Activated naive CD8-positive, alpha-beta T cell treated with anti-CD3 and anti-CD28 coated beads for 36 hours (primary cell): ENCODE measurements around the gene PDCL2. TPM values are rescaled to one million over a fixed set of nuclear protein-coding genes. Genes with fewer than 3 reads are reported as not detected.
"Not testable (repeated sequence)": the region's sequence is repeated elsewhere in the genome, so short reads cannot be mapped to it uniquely, and the experiment has no call there.

Source experiments
- DNase-seq: peaks from one replicate; pipeline ENCODE4 v3.0.0; 2021
- H3K27ac Mint-ChIP-seq: one replicate; pipeline ENCODE4 v1.8.0; 2022; ENCODE audit warnings: mild to moderate bottlenecking, moderate library complexity, mixed read lengths
- H3K27me3 Mint-ChIP-seq: one replicate; pipeline ENCODE4 v1.8.0; 2022; ENCODE audit warnings: mild to moderate bottlenecking, mixed read lengths
- H3K36me3 Mint-ChIP-seq: one replicate; pipeline ENCODE4 v1.8.0; 2021; ENCODE audit warnings: mild to moderate bottlenecking, mixed read lengths
- H3K4me1 Mint-ChIP-seq: one replicate; pipeline ENCODE4 v1.8.0; 2021; ENCODE audit warnings: mixed read lengths
- H3K4me3 Mint-ChIP-seq: one replicate; pipeline ENCODE4 v1.8.0; 2022; ENCODE audit warnings: mild to moderate bottlenecking, moderate library complexity, mixed read lengths
- H3K9me3 Mint-ChIP-seq: one replicate; pipeline ENCODE4 v1.8.0; 2022; ENCODE audit warnings: mixed read lengths
- total RNA-seq, 2 experiments: library from RNA; stranded (reverse); gene quantifications; one replicate each; pipeline ENCODE4 v1.2.3, GENCODE V29; 2021

The PDCL2 gene
- total RNA-seq, 2 experiments from 2014 or later, result not detected

GRCh38 chr4:55611358-55612059 is 19.5 kb upstream of the PDCL2 start:
- peaks cover 9% of the 10 kb centered on the region for H3K27me3 Mint-ChIP-seq

GRCh38 chr4:55610381-55610780 is 18.3 kb upstream of the PDCL2 start:
- H3K4me3 Mint-ChIP-seq, result no peak overlapping the region
- peaks cover under 1% of the 10 kb centered on the region for H3K27me3 Mint-ChIP-seq
- no peaks in the 10 kb centered on the region for H3K4me1 Mint-ChIP-seq
- no peaks in the 10 kb centered on the region for H3K9me3 Mint-ChIP-seq
- DNase-seq, result no peak
- H3K36me3 Mint-ChIP-seq, result no peaks in the 10 kb centered on the region
- H3K27ac Mint-ChIP-seq, result no peak overlapping the region

More at GRCh38 chr4:55611358-55612059, 19.5 kb upstream of the PDCL2 start:
- Mint-ChIP-seq H3K27ac (no peak overlapping the region), H3K9me3 (no peaks in the 10 kb centered on the region), H3K4me1 (no peaks in the 10 kb centered on the region), H3K36me3 (no peaks in the 10 kb centered on the region), H3K4me3 (no peak overlapping the region)
- DNase-seq, result no peak

GRCh38 chr4:55609393-55609866 is 17.4 kb upstream of the PDCL2 start:
- DNase-seq, result no peak
- H3K4me3 Mint-ChIP-seq, result no peak overlapping the region
- no peaks in the 10 kb centered on the region for H3K9me3 Mint-ChIP-seq
- peaks cover 8% of the 10 kb centered on the region for H3K27me3 Mint-ChIP-seq
- H3K36me3 Mint-ChIP-seq, result no peaks in the 10 kb centered on the region
- H3K4me1 Mint-ChIP-seq, result no peaks in the 10 kb centered on the region
- no peak overlapping the region for H3K27ac Mint-ChIP-seq

GRCh38 chr4:55608591-55608990 is 16.5 kb upstream of the PDCL2 start:
- Mint-ChIP-seq H3K36me3 (no peaks in the 10 kb centered on the region), H3K27me3 (peaks cover 8% of the 10 kb centered on the region), H3K4me3 (no peak overlapping the region), H3K27ac (no peak overlapping the region), H3K9me3 (no peaks in the 10 kb centered on the region), H3K4me1 (no peaks in the 10 kb centered on the region)
- no peak for DNase-seq

- H3K4me1 Mint-ChIP-seq, result no peaks in the 10 kb centered on the region
- no peak overlapping the region for H3K4me3 Mint-ChIP-seq
- H3K9me3 Mint-ChIP-seq, result no peaks in the 10 kb centered on the region
- H3K27me3 Mint-ChIP-seq, result peaks cover 13% of the 10 kb centered on the region
- H3K27ac Mint-ChIP-seq, result no peak overlapping the region
- no peaks in the 10 kb centered on the region for H3K36me3 Mint-ChIP-seq
- DNase-seq, result no peak
These were observed 13.0 kb upstream of the PDCL2 start for GRCh38 chr4:55604996-55605395.

GRCh38 chr4:55600640-55601039 is 8.6 kb upstream of the PDCL2 start:
- H3K4me1 Mint-ChIP-seq, result no peaks in the 10 kb centered on the region
- H3K27ac Mint-ChIP-seq, result no peak overlapping the region
- peaks cover 14% of the 10 kb centered on the region for H3K27me3 Mint-ChIP-seq
- no peak for DNase-seq
- no peaks in the 10 kb centered on the region for H3K36me3 Mint-ChIP-seq
- H3K9me3 Mint-ChIP-seq, result peaks cover 1% of the 10 kb centered on the region
- H3K4me3 Mint-ChIP-seq, result no peak overlapping the region

GRCh38 chr4:55598641-55599040 is 6.6 kb upstream of the PDCL2 start:
- no peak overlapping the region for H3K4me3 Mint-ChIP-seq

GRCh38 chr4:55588160-55588559 is 3.9 kb downstream of the PDCL2 start:
- Mint-ChIP-seq H3K36me3 (peaks cover 3% of the 10 kb centered on the region), H3K4me1 (no peaks in the 10 kb centered on the region), H3K27me3 (peaks cover 13% of the 10 kb centered on the region), H3K27ac (no peak overlapping the region), H3K4me3 (no peak overlapping the region), H3K9me3 (peaks cover 10% of the 10 kb centered on the region)
- no peak for DNase-seq

More at GRCh38 chr4:55598641-55599040, 6.6 kb upstream of the PDCL2 start:
- Mint-ChIP-seq H3K36me3 (no peaks in the 10 kb centered on the region), H3K9me3 (peaks cover 1% of the 10 kb centered on the region), H3K27me3 (peaks cover 6% of the 10 kb centered on the region), H3K4me1 (no peaks in the 10 kb centered on the region), H3K27ac (no peak overlapping the region)
- no peak for DNase-seq

GRCh38 chr4:55582773-55583172 is 9.3 kb downstream of the PDCL2 start:
- not testable (repeated sequence) for H3K4me1 Mint-ChIP-seq, H3K27me3 Mint-ChIP-seq, H3K36me3 Mint-ChIP-seq, H3K4me3 Mint-ChIP-seq, DNase-seq, H3K27ac Mint-ChIP-seq
- peaks cover 10% of the 10 kb centered on the region for H3K9me3 Mint-ChIP-seq

- peaks cover 6% of the 10 kb centered on the region for H3K4me1 Mint-ChIP-seq
- DNase-seq, result no peak
- H3K4me3 Mint-ChIP-seq, result no peak overlapping the region
- peaks cover 20% of the 10 kb centered on the region for H3K9me3 Mint-ChIP-seq
- H3K27me3 Mint-ChIP-seq, result peaks cover 7% of the 10 kb centered on the region
- H3K36me3 Mint-ChIP-seq, result peaks cover 9% of the 10 kb centered on the region
- H3K27ac Mint-ChIP-seq, result no peak overlapping the region
These were observed 13.6 kb downstream of the PDCL2 start for GRCh38 chr4:55578341-55579010.

GRCh38 chr4:55575513-55575912 is 16.5 kb downstream of the PDCL2 start:
- H3K4me1 Mint-ChIP-seq, result peaks cover 8% of the 10 kb centered on the region
- no peak overlapping the region for H3K4me3 Mint-ChIP-seq
- peaks cover 15% of the 10 kb centered on the region for H3K27me3 Mint-ChIP-seq
- DNase-seq, result no peak
- H3K36me3 Mint-ChIP-seq, result peaks cover 6% of the 10 kb centered on the region
- peaks cover 16% of the 10 kb centered on the region for H3K9me3 Mint-ChIP-seq
- no peak overlapping the region for H3K27ac Mint-ChIP-seq

GRCh38 chr4:55574252-55574651 is 17.8 kb downstream of the PDCL2 start:
- peaks cover 15% of the 10 kb centered on the region for H3K27me3 Mint-ChIP-seq
- DNase-seq, result no peak

GRCh38 chr4:55571806-55572205 is 20.2 kb downstream of the PDCL2 start:
- Mint-ChIP-seq H3K9me3 (peaks cover 9% of the 10 kb centered on the region), H3K27me3 (peaks cover 12% of the 10 kb centered on the region), H3K27ac (no peak overlapping the region), H3K4me1 (peaks cover 8% of the 10 kb centered on the region), H3K36me3 (peaks cover 6% of the 10 kb centered on the region), H3K4me3 (no peak overlapping the region)
- DNase-seq, result no peak

More at GRCh38 chr4:55574252-55574651, 17.8 kb downstream of the PDCL2 start:
- H3K4me3 Mint-ChIP-seq, result no peak overlapping the region
- peaks cover 6% of the 10 kb centered on the region for H3K36me3 Mint-ChIP-seq
- no peak overlapping the region for H3K27ac Mint-ChIP-seq
- H3K9me3 Mint-ChIP-seq, result peaks cover 16% of the 10 kb centered on the region
- H3K4me1 Mint-ChIP-seq, result peaks cover 8% of the 10 kb centered on the region

- Mint-ChIP-seq H3K36me3 (no peaks in the 10 kb centered on the region), H3K4me1 (peaks cover 2% of the 10 kb centered on the region), H3K9me3 (no peaks in the 10 kb centered on the region), H3K27ac (no peak overlapping the region), H3K27me3 (peaks cover 12% of the 10 kb centered on the region), H3K4me3 (no peak overlapping the region)
- no peak for DNase-seq
These were observed 23.0 kb downstream of the PDCL2 start for GRCh38 chr4:55568905-55569504.

GRCh38 chr4:55561889-55562288 is 30.2 kb downstream of the PDCL2 start:
- Mint-ChIP-seq H3K9me3 (peaks cover 3% of the 10 kb centered on the region), H3K36me3 (peaks cover 4% of the 10 kb centered on the region), H3K27ac (no peak overlapping the region), H3K27me3 (peaks cover 14% of the 10 kb centered on the region), H3K4me1 (peaks cover 17% of the 10 kb centered on the region), H3K4me3 (no peak overlapping the region)
- DNase-seq, result no peak
